ENCODE data around the gene MRGPRG.

MRGPRG gene

DNA sequence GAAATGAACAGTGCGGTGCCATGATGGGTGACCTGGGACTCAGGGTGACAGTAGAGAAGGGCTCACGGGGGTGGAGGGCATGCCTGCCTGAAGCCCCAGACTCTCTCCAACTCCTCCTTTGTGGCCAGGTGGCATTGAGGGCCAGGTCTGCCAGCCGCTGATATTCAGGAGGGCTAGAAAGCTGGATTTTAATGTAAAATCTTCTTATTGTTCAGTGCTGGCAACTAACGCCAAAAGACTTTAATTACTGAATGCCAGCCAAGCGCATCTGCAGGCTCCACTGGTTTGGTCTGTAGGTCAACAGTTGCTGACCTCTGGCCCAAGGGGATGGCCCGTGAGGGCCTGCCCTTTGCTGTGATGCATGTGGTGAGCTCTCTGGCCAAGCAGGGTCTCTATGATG, 10.3 kb downstream of the MRGPRG start:
- DNase-seq (ENCODE audit: low read depth) = no peak
- H3K4me3 ChIP-seq (ENCODE audit: low read depth, low read length) = no peak overlapping the region
- TF ChIP-seq, protein P1, sequence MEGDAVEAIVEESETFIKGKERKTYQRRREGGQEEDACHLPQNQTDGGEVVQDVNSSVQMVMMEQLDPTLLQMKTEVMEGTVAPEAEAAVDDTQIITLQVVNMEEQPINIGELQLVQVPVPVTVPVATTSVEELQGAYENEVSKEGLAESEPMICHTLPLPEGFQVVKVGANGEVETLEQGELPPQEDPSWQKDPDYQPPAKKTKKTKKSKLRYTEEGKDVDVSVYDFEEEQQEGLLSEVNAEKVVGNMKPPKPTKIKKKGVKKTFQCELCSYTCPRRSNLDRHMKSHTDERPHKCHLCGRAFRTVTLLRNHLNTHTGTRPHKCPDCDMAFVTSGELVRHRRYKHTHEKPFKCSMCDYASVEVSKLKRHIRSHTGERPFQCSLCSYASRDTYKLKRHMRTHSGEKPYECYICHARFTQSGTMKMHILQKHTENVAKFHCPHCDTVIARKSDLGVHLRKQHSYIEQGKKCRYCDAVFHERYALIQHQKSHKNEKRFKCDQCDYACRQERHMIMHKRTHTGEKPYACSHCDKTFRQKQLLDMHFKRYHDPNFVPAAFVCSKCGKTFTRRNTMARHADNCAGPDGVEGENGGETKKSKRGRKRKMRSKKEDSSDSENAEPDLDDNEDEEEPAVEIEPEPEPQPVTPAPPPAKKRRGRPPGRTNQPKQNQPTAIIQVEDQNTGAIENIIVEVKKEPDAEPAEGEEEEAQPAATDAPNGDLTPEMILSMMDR (IDR thresholded peaks at IDR 0.05; ENCODE audit: control insufficient read depth, extremely low read depth, insufficient read depth) = no peak

DNA sequence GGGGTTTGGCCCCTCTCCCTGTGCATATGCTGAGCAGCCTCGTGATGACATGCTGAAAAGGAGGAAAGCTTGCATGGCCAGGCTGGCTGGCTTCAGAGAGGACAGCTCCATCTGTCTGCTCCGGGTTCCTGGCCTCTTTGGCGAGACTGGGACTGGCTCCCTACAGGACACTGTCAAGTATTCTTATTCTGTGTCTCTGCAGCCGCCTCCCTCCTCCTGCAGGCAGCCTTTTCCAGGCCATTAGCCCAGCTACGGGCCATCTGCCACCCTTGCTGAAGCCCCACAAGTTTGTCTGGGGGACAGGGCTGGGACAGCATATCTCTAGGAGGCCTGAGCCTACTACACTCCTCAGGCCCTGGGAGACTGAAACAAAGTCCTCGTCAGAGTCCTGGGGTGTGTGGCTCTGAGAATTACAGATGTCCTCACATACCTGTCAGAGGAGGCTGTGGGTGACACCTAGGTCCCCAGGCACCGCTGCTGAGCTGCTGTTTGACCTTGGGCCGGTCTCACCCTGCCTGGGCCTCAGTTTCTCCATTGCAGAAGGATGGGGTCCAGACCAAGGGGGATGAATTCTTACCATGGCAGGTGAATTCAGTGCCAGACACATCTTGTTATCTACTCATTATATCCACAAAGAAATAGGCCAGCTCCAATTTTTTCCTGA, 11.0 kb downstream of the MRGPRG start:
- no peak for DNase-seq (ENCODE audit: low read depth)
- H3K4me3 ChIP-seq (ENCODE audit: low read depth, low read length) = no peak overlapping the region
- TF ChIP-seq, protein P1 (IDR thresholded peaks at IDR 0.05; ENCODE audit: control insufficient read depth, extremely low read depth, insufficient read depth) = no peak

DNA sequence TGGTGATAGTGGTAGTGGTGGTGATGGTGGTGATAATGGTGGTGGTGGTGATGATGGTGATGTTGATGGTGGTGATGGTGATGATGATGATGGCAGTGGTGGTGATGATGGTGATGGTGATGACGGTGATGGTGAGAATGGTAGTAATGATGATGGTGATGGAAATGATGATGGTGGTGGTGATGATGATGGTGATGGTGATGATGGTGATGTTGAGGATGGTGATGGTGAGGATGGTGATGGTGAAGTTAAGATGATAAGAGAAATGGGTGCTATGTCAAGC, 11.8 kb downstream of the MRGPRG start:
- no peak overlapping the region for H3K4me3 ChIP-seq (ENCODE audit: low read depth, low read length)
- DNase-seq (ENCODE audit: low read depth) = no peak
- TF ChIP-seq, protein P1 (IDR thresholded peaks at IDR 0.05; ENCODE audit: control insufficient read depth, extremely low read depth, insufficient read depth) = no peak

DNA sequence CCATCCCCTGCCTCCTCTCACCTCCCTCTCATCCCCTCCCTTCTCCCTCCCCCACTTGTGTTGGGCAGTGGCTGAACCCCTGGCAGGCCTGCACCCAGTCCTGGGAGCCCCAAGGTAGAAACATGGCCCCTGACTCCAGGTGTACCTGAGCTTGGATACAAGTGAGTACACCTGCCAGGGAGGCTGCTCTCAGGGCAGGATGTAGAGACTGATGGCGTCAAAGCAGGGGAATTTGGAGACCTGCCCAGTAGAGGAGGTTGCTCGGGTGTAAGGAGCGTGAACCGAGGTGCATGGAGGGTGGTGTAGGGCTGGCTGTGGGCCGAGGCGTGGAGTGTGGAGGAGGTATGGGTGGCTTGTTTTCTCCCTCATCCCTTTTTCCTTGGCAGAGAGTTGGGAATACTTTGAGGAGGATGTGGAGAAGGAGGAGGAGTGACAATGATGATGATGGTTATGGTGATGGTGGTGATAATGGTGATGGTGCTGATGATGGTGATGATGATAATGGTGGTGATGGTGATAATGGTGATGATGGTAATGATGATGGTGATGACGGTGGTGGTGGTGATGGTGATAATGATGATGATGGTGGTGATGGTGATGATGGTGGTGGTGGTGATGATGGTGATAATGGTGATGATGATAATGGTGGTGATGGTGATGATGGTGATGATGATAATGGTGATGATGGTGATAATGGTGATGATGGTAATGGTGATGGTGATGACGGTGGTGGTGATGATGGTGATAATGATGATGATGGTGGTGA, 12.3 kb downstream of the MRGPRG start:
- TF ChIP-seq, protein P1 (IDR thresholded peaks at IDR 0.05; ENCODE audit: control insufficient read depth, extremely low read depth, insufficient read depth) = no peak
- H3K4me3 ChIP-seq (ENCODE audit: low read depth, low read length) = no peak overlapping the region
- DNase-seq (ENCODE audit: low read depth) = no peak

DNA sequence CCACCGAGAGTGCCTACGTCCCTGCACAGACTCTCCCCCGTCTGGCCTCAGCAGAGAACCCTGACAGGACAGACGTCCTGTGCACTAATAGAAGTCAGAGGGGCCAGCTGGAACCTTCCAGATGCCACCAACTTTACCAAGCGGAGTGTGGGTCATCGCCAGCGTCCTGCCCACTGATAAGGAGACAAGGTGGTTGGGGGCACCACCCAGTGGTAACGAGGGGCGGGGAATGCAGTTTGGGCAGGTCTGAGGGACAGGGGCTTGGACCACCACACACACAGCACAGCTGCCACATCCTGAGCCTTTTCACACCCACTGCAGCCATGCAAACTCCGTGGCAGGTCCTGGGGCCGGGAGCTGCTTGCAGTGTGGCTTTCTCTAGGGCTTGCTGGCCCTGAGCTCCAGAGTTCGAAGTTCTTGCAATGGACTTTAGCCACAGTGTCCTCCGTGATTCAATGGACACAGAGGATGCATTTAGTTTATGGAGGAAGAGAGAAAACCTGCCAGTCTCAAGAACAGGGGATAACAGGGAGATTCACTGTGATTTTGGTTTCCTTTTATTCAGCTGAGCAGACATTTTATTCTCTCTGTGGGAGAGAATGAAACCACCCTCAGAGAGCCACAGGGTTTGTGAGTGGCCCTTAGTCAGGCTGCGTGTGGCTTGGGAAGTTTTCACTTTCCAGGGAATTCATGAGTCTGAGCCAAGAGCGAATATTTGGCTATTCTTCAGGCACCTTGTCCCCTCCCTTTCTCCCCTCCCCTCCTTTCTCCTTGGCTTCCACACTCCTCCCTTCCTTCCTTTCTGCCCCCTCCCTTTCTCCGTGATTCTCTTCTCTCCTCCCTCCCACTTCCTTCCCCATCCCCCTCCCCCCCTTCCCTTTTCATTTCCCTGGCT, 13.1 kb downstream of the MRGPRG start:
- H3K4me3 ChIP-seq (ENCODE audit: low read depth, low read length) = no peak overlapping the region

DNA sequence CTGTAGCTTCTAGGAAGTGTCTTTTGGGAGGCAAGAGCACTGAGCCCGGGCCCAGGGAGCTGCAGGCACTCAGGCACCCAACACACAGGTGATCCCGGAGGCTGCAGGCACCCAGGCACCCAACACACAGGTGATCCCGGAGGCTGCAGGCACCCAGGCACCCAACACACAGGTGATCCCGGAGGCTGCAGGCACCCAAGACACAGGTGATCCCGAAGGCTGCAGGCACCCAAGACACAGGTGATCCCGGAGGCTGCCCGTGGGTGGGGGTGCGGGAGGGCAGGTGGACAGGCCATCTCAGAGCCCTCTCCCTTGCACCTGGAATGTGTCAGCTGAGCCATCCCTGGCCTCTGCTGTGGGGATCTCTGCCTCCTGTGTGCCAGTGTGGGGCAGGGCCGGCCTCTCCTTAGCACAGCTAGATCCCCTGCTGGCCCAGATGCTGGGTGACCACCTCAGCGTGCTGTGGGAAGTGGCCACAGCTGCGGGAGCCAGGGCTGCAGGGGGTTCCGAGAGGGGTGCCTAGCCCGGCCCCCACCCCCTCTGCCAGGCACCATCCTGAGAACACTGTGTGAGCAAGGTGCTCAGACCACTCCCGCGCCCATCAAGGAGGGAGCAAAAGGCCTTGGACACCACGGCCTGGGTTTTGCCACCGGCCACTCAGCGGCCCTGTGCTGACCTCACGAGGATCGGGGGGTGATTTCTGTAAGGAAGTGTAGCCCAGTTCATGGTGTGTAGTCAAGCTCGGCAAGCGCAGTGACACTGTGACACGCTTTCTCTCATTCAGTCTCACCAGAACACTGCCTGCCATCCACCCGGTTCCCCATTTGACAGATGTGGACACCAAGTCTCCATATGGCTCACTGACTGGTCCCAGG, 14.2 kb downstream of the MRGPRG start:
- H3K4me3 ChIP-seq (ENCODE audit: low read depth, low read length) = no peak overlapping the region
- DNase-seq (ENCODE audit: low read depth) = no peak

More for the DNA sequence above, 13.1 kb downstream of the MRGPRG start:
- no peak for DNase-seq (ENCODE audit: low read depth)
- TF ChIP-seq, protein P1 (IDR thresholded peaks at IDR 0.05; ENCODE audit: control insufficient read depth, extremely low read depth, insufficient read depth) = no peak

More for the DNA sequence above, 14.2 kb downstream of the MRGPRG start:
- TF ChIP-seq, protein P1 (IDR thresholded peaks at IDR 0.05; ENCODE audit: control insufficient read depth, extremely low read depth, insufficient read depth) = no peak
